A204.1 (cell line): ENCODE data around the gene FCGBP.
"Not testable (repeated sequence)": the region's sequence is repeated elsewhere in the genome, so short reads cannot be mapped to it uniquely, and the experiment has no call there.

Experiments
- FAIRE-seq: peaks from 2 replicates; lab custom pipeline; 2012; peaks lifted over from hg19 to GRCh38; lab: Jason Lieb, UNC

The FCGBP gene

DNA sequence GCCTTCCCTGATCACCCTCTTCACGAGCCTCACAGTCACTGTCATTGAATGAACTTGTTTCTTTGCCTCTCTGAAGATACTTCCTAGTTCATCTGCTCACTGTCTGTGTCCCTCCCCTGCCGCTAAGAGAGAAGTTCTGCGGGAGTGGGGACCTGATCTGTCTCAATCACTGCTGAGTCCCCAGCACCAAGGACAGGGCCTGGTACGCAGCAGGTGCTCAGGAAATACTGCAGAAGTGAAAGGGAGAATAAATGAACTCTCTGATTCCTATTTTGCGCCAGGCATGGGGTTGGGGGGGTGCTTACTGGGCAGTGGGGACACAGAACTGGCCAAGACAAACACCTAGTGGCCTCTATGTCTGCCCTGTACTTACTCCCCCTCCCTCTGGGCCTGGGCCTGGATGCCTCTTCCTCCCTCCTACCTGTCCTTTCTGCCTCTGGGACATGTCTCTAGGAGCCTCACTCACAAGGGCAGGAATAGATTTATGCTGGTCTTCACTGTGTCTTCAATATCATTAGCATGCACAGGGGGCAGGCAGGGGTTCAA lies 17.5 kb downstream of the FCGBP start:
- no peak for FAIRE-seq

GRCh38 chr19:39916236-39916635 lies 18.2 kb downstream of the FCGBP start:
- FAIRE-seq: no peak

DNA sequence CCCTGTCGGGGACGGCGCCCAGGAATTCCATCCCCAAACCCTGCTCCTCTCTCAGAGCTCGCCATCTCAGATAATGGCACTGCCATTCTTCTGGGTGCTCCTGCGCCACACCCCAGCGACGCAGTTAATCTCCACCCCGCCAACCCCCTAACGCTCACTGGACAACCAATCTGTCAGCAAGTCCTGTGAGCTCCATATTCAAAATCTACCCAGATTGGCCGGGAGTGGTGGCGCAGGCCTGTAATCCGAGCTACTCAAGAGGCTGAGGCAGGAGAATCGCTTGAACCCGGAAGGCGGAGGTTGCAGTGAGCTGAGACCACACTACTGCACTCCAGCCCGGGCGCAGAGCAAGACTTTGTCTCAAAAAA lies 18.6 kb downstream of the FCGBP start:
- FAIRE-seq: no peak

DNA sequence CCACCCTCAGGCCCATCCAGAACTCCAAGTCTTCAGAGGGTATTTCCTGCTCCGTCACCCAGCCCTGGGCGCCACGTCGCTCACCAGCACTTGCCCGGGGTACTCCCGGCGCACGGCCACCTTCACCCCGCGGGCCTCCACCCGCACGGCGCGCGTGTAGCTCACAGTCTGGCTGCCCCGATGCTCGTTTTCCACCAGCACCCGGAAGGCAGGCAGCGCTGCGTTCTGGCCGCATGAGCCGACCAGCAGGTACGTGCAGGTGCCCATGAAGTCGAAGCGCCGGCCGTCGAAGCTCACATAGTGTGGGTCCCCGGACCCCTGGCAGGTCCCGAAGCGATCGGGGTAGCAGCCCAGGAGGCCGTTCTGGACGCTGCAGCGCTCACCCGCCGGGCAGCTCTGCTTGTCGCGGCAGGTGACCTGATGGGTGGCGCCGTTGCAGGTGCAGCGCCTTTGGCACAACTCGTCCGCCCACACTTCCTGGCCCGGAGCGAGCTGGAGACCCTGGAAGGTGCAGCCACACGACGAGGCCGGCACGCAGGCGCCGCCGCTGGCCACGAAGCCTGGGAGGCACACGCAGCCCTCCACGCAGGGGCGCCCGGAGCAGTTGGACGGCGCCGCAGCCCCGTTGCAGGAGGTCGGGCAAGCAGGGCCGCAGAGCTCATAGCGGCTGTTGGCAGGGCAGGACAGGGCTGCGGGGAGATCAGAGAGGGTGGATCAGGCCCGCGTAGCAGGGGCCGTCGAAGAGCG lies 19.2 kb downstream of the FCGBP start:
- no peak for FAIRE-seq

GRCh38 chr19:39913682-39914333 lies 20.6 kb downstream of the FCGBP start:
- no peak for FAIRE-seq

DNA sequence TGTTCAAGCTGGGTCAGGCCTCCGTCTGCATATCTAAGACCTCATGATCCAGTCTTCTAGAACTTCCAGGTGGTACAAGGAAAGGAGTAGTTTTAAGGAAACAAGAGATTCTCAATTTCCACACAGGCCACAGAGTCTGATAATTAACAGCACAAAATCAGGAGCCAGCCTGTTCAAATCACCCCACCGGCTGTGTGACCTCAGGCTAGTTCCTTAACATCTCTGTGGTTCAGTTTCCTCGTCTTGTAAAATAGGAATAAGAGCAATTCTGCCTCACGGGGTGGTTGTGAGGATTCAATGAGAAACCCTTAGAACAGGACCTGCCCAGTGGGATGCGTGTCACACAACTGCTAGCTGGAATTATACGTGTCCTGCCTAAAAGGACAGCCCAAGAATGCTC lies 25.6 kb downstream of the FCGBP start:
- no peak for FAIRE-seq

DNA sequence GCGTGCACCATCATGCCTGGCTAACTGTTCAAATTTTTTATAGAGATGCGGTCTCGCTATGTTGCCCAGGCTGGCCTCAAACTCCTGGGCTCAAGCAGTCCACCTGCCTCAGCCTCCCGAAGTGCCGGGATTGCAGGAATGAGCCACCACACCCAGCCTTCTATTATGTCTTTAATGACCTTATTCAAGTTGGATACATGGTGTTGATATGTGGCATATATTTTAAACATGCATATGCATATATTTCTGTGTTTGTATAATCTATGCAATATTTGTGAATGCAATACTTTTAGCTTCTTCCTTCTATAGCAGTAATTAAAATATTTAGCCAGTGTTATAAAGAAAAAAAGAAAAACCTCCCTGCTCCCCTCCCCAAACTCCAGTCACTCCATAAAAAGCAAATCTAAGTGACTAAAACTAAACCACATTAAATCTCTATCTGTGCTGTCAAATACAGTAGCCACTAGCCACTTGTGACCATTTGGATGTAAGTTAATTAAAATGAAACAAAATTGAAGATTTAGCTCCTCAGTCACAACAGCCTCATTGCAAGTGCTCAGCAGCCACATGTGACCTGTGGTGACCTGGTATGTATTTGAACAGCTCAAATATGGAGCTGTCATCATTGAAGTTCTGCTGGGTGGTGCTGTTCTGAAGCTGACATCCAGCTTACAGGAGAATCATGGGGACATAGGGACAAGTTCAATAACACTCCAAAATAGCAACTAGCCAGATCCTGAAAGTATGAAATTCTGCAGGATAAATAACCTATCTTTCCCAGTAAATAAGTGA lies 27.4 kb downstream of the FCGBP start:
- FAIRE-seq: no peak

DNA sequence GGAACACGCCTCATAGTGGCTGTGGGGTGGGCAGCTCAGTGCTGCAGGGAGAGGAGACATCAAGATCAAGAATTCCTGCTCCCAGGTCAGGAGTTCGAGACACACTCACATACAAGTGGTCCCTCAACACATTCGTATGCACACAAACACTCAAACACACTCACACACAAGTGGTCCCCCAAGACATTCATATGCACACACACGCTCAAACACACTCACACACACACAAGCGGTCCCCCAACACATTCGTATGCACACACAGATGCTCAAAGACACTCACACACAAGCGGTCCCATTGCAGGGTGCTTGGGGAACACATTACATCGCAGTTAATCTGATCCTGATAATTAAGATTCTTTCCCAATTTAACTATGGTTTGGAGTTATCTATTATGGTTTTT lies 28.2 kb downstream of the FCGBP start:
- FAIRE-seq: no peak

DNA sequence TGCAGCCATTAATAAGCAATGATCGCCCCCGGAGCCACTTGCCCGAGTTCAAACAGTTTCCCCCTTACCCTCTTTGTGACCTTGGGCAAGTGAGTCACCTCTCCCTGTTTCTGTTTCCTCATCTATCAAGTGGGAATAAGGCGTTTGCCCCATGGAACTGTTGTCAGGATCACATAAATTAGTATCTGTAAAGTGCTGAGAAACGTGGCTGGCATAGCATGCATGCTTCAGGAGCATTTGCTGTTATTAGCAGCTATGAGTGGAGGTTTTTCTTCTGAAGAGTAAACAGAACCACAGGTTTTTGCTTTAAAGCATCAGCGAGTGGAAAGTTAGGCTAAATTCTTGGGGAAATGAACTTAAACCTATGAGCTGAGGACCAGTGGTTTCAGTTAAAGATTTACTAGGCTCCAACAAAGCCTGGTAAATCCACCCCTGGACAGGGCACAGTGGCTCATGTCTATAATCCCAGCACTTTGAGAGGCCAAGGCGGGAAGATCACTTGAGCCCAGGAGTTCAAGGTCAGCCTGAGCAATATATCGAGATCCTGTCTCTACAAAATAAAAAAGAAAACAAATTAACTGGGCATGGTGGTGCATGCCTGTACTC lies 30.8 kb downstream of the FCGBP start:
- not testable (repeated sequence) for FAIRE-seq

DNA sequence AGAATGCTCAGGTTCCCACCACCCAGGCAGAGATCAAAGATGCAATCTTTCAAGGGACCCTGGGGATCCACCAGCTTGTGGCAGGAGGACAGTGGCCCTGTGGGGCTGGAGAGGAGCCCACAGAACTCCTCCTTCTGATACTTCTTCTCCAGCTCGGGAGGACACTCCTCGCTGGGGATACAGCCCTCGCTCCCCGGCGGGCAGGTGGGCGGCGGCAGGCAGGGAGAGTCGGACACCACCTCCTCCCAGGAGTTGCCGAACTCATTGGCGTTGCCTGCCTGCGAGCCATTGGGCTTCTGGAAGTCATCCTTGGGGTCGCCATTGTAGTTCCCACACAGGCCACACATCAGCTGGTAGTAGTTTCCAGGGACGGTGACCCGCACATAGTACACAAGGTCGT lies 32.1 kb downstream of the FCGBP start:
- not testable (repeated sequence) for FAIRE-seq

DNA sequence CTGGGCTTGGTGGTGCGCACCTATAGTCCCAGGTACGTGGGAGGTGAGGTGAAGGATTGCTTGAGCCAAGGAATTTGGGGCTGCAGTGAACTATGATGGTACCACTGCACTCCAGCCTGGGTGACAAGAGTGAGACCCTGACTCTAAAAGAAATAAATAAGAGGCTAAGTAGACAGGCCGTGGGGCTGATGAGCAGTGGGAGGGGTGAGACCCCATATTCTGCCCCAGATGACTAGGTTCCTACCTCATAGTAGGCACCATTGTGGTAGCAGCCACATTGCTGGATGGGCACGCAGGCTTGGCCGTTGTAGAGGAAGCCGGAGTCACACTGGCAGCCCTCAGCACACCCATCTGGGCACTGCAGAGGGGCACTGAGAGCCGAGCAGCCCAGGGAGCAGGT lies 32.8 kb downstream of the FCGBP start:
- not testable (repeated sequence) for FAIRE-seq

GRCh38 chr19:39898858-39899257 lies 35.6 kb downstream of the FCGBP start:
- not testable (repeated sequence) for FAIRE-seq

GRCh38 chr19:39897511-39898245 lies 36.8 kb downstream of the FCGBP start:
- FAIRE-seq: not testable (repeated sequence)

DNA sequence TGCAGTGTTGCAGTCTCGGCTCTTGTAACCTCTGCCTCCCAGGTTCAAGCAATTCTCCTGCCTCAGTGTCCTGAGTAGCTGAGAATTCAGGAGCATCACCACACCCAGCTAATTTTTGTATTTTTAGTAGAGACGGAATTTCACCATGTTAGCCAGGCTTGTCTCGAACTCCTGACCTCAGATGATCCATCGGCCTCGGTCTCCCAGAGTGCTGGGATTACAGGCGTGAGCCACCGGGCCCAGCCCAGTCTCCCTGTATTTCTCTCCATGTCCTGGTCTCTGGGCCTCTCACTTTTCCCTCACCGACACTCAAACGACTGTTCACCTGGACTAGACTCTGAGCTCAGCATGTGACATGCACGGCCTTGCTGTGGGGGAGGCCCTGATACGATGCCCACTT lies 39.3 kb downstream of the FCGBP start:
- FAIRE-seq: not testable (repeated sequence)

GRCh38 chr19:39894236-39894606 lies 40.2 kb downstream of the FCGBP start:
- FAIRE-seq: not testable (repeated sequence)

GRCh38 chr19:39893366-39894235 lies 40.8 kb downstream of the FCGBP start:
- FAIRE-seq: not testable (repeated sequence)

- FAIRE-seq: not testable (repeated sequence)
Observed at GRCh38 chr19:39892506-39892902, 41.9 kb downstream of the FCGBP start.

- FAIRE-seq: not testable (repeated sequence)
Observed at GRCh38 chr19:39891660-39892505, 42.6 kb downstream of the FCGBP start.

DNA sequence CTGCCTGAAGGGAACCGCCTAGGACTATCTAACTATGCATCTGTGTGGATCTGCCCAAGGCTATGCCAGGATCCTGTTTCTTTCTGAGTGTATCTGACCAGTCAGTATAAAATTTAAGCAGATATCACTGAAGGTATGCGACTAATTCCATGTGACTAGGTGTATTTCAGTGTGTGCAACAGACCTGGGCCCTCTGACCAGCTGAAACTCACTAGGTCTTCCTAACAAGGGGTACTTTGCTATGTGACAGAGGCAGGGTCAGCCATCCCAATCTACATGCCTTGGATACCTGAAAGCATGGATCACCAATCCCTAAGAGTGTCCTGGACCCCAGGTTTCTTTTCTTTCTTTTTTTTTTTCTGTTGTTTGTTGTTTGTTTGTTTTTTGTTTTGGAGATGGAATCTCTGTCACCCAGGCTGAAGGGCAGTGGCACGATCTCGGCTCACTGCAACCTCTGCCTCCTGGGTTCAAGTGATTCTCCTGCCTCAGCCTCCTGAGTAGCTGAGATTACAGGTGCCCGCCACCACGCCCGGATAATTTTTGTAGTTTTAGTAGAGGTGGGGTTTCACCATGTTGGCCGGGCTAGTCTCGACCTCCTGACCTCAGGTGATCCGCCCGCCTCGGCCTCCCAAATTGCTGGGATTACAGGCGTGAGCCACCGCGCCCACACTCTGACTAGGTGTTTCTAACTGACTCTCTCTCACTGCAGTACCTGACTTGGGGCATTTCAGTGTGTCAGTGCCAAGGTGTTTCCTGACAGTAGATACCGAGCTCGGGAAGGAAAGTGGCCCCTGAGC lies 43.5 kb downstream of the FCGBP start:
- no peak for FAIRE-seq
